Kasumi-1 (cell line): ENCODE data around the gene CCDC57.
A peak's percentile ranks its signal among the peaks of the same experiment; 100 is the strongest.
"Not testable (repeated sequence)": the region's sequence is repeated elsewhere in the genome, so short reads cannot be mapped to it uniquely, and the experiment has no call there.

ENCODE experiments used
- DNase-seq, 2 experiments: peaks; one replicate each; lab custom pipeline; 2025; lab: John Stamatoyannopoulos, UW

Gene CCDC57

DNA sequence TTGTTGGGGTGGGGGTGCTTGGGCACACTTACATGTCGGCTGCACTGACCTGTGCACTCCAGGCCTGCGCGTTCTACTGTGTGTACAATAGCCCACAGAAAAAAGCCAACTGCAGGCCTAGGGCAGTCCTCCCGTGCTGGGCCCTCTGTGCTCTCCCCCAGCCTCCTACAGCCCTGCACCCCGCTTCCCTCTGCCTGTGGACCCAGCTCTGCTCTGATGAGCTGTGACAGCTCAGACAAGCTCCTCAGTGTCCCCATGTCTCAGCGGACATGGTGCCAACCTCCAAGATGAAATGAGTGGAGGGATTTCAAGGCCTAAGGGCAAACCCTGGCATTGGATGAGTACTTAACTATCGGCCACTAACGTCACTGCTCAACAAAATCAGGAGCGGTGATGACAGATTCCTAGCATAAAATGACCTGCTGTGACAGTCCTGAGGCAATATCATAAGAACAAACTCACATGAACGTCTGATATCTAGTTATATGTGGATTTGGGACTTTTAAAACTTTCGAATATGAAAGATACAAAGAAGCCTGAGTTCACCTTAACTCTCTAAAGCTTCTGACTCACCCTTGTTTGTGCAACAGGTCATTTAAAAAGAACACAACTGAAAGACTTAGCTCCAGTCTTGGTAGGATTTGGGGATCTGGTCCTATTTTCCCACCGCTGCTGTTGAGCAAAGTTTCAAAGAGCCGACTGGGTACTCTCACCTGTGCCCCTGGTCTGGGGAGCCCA lies 34.7 kb downstream of the CCDC57 start:
- DNase-seq: no peak

DNA sequence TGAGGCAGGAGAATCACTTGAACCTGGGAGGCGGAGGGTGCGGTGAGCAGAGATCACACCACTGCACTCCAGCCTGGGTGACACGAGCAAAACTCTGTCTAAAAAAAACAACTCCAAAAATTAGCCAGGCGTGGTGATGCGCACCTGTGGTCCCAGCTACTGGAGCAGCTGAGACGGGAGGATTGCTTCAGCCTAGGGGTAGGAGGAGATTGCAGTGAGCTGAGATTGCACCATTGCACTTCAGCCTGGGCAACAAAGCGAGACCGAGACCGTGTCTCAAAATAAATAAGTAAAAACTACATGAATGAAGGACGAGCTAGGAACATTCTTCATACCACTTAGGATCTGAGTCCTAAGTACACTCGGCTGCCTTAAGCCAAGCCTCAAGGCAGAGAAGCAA lies 35.4 kb downstream of the CCDC57 start:
- DNase-seq: no peak

GRCh38 chr17:82175951-82176350 lies 36.7 kb downstream of the CCDC57 start:
- DNase-seq: no peak

DNA sequence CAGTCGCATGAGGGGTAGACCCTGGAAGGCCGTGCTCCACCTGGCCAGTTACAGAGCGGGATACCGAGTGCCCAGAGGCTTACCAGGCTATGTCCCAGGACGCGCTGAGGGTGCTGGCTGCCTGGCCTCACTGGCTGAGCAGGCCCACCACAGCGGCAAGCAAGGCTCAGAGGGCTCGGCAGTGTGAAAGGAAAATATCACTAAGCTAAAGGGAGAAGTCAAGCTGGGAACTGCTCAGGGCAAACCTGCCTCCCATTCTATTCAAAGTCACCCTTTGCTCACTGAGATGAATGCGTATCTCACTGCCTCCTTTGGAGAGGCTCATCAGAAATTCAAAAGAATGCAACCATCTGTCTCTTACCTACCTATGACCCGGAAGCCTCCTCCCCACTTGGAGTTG lies 37.4 kb downstream of the CCDC57 start:
- DNase-seq: no peak

DNA sequence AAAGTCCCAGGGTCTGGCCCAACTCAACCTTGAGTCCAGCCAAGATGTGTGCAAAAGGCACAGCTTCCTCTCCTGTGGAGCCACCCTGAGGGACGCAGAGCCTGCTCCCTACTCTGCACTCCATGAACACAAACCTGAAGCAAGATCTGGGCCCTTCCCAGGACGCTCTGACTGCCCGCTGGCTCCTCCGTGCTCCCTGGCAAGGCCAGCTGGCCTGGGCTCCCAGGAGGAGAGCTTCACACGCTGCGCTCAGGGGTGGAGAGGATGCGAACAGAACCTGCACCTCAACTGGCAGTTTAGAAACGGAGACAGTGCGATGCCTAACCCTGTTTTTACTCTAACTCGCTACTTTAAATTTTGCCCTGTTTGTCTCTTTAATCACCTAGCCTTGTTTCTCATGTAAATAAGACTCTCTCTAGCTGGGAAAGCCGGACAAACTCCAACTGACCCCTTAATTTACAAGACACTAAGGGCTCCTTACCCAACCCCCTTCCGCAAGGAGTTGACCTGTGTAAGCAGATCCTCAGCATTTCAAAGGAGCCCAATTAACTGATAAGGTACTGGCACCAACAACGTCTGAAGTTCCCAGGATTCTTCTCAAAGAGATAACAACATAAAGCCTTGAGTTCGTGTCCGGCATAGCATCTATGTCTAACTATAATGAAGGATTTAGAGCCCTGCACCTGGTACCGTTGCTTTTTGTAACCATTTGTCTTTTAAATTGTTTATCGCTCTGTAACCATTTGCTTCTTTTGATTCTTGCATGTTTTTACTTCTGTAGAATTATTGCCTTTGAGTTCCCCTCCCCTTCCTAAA lies 38.4 kb downstream of the CCDC57 start:
- DNase-seq: not testable (repeated sequence)

DNA sequence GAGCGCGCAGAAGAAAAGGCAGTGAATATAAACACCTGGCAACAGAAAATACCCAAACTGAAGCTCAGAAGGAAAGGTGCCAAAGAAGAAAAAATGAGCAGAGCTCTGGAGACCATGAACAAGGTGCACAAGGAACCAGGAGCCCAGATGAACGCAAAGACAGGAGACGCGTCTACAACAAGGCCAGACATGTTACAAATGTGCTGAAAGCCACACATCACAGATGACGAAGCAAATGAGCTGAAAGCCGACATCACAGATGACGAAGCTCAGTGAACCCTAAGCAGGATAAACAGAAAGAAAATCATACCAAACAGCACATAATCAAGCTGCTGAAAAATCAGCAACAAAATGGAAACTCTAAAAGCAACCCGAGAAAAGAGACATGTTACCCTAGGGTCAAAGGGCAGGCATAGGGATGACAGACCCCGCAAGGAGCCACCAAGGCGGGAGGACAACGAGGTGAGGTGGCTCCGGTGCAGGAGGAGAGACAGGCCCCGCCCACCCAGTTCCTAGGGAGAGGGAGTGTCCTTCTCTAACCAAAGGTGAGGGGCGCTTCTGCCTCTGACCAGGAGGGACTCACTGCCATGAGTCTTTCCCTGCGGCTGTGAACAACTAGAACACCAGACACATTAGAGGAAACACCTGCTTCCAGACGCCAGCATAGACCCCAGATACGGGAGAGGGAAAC lies 39.1 kb downstream of the CCDC57 start:
- no peak for DNase-seq

GRCh38 chr17:82172486-82173160 lies 40.0 kb downstream of the CCDC57 start:
- DNase-seq: no peak

DNA sequence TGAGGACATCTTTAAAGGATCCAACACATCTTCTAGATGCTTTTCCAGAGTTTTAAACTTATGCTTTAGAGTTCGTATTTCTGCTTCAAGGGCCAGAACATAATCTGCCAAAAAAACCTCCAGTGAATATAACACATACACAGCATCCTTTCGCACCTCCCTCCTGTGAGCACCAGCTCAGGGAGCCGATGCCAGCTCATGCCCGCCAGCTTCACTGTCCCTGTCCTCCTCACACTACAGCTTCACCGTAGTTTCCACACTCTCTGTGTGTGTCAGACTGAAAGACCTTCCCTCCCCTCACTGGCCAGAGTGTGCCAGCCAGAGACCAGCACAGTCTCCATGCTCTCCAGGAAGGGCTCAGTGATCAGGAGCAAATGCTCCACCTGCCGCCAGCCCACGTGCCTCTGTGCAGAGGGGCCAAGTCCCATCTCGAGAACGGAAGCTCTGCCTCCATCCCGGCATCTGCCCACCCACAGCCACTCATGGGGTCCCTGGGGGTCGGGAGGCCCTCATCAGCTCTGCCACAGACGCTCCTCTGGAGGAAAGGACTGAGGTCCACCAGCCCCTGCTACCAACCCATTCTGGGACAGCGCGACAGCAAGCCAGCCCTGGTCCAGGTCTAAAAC lies 40.8 kb downstream of the CCDC57 start:
- no peak for DNase-seq

GRCh38 chr17:82170412-82170961 lies 42.2 kb downstream of the CCDC57 start:
- peak; percentile 94 for DNase-seq

DNA sequence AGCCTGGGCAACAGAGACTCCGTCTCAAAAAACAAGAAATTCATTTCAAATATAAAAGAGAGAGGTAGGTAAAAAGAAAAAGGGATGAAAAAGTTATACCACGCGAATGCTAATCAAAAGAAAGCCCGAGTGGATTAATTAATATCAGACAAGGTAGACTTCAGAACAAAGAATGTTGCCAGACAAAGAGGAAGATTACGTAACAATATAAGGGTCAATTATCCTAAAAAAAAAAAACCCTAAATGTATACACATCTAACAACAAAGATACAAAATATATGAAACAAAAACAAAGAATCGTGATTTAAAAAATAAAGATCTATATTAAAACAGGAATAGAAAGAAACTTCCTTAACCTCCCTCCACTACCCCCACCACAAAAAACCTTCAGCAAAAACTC lies 44.1 kb downstream of the CCDC57 start:
- no peak for DNase-seq

GRCh38 chr17:82167028-82167427 lies 45.6 kb downstream of the CCDC57 start:
- no peak for DNase-seq

DNA sequence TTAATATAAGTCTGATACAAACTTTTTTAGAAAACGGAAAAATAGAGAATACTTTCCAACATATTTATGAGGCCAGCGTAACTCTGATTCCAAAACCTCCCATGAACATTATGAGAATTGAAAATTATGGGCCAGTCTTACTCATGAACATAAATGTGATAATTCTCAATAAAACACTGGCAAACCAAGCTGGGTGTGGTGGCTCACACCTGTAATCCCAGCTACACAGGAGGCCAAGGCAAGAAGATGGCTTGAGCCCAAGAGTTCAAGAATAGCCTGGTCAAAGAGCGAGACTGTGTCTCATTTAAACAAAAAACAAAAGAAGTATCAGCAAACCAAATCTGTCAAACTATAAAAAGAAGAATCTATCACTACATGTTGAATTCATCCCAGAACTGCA lies 47.8 kb downstream of the CCDC57 start:
- DNase-seq: no peak

DNA sequence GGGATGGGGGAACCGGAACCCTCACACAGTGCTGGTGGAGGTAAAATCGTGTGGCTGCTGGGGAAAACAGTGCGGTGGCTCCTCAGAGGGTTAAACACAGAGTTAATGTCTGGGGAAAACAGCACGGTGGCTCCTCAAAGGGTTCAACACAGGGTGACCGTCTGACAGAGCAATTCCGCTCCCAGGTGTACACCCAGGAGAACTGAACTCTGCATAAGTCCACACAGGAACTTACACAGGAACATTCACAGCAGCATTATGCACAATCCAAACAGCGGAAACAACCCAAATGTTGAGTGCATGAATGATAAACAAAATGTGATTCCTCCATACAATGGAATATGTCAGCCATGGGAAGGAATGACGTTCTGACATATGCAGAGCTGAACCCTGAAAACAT lies 51.4 kb downstream of the CCDC57 start:
- DNase-seq: no peak

DNA sequence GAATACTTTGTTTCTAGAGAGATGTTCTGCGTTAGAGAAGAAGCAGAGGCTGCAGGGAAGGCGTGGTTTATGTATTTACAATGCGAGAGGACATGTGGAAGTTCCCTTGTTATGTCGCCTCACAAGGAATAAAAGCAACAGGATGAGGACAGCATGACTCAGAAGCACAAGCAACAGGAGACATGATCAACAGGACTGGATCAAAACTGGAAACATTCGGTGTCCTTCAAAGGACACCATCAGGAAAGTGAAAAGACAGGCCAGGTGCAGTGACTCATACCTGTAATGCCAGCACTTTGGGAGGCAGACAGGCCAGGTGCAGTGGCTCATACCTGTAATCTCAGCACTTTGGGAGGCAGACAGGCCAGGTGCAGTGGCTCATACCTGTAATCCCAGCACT lies 52.6 kb downstream of the CCDC57 start:
- DNase-seq: no peak

DNA sequence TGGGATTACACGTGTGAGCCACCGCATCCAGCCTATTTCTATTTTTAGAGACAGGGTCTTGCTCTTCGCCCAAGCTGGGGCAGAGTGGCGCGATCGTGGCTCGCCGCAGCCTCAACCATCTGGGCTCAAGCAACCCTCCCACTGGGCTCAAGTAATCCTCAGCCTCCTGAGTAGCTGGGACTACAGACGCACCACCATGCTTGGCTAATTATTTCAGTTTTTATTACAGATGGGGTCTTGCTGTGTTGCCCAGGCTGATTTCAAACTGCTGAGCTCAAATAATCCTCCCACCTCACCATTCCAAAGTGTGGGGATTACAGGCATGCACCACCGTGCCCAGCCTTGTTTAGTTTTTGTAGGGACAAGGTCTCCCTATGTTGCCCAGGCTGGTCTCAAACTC lies 53.8 kb downstream of the CCDC57 start:
- DNase-seq: no peak

DNA sequence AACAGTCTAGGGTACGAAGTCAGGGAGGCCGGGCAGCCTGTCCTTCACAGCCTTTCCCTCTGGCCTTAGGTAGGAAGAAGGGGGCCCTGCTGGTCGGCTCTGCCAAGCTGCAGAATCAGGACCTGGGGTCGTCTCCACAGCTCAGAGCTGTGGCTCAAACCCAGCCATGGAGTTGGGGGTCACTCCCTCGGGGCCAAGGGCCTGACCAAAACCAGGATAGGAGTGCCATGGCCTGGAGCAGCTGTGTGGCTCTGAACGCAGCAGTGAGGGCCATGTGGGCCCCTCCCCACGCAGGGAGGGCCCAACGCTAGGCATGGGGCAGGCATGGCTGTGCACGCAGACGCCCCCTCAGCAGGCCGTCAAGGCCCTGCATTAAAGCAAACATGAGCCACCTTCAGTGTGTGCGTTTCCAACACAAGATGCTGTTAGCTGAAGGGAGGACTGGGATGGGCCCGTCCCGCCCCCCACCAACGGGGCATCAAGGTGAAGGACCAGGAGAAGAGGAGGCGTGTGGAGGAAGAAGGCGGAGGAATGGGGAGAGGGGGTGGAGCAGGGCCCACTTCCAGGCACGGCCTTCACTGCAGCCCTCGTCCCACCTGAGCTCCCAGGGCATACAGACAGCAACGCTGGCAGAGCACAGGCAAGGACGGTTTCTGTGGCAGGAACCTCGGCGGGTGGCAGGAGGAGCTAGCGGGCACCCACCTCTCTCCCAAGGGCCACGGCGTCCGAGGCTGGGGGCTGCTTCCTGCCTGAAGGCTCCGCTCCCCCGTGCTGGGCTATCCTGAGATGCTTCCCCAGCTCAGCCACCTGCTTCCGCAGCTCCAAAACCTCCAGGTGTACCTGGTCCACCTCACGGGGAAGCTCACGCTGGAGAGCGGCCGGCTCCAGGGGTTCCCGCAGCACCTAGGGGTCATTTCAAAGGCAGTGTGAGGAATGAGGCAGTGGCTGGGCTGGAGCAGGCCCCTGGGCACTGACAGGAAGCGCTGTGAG lies 55.3 kb downstream of the CCDC57 start:
- no peak for DNase-seq

DNA sequence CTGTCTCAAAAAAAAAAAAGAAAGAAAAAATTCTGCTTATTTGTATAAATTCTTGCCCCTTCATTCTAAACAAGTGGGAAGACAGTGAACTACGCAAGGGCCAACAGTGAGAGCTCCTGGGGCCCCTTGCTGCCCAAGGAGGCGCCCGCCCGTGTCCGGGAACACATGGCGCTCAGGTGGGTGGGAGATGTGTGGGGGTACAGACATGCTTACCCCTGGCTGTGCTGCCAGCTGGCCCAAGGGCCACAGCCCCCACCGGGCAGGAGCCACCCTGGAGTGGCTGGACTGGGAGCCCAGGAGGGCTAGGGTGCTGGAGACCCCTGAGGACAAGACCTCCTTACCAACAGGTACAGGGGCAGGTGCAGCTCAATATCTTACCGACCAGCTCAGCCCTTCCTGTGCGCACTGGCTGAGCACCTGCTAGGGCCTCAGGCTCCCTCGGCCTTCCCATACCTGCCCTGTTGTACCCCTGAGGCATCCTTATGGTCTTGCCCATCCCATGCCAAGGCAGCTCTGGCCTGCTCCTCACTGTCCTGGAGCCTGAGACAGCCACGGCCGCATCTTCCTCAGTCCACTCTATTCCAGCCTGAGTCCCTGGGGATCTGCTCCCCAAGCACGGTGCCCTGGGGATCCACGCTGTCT lies 56.2 kb downstream of the CCDC57 start:
- DNase-seq: no peak

DNA sequence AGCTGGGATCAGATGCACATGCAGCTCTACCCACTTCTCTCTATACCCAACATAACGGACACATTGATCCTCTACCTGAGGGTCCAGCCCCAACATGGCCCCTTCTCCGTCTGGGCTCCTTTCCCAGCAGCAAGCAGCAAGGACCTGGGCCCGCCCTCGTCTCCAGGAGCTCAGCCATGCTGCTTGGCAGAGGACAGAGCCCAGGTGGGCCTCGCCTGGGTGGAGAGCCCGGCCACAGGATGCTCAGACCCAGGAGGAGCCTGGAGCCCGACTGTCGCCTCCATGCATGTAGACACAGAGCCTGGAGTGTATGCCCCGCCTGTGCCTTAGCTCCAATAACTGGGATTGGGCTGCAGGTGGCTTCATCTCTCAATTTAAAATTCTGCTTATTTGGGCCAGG lies 57.0 kb downstream of the CCDC57 start:
- no peak for DNase-seq

DNA sequence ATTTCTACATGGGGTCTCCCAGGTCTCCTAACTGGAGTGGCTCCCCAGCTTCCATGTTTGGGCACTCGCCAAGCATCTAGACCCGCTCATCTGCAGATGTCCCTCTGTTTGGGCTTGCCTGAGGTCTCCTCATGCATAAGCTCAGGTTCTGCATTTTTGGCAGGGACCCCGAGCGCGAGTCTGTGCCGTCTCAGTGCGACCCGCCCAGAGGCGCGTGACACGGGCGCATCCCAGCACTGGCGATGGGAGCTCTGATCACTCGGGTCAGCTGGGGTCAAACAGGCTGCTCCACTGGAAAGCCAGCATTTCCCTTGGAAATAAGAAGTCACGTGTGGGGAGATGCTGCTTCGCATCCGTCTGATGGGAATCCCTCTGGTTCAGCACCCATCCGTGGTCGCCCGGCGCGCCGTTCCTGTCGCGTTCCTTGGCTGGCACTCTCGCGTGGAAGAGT lies 57.7 kb downstream of the CCDC57 start:
- no peak for DNase-seq
